Suprapubic skin (tissue), 3 donors: ENCODE data around the gene RIIAD1.

Experiments
- CTCF ChIP-seq, 2 donors: fragments of 200-600 bp in 1 of 2; fragments of 450-650 bp in 1 of 2; sonication (generic) in 1 of 2; IDR thresholded peaks; one replicate each; pipeline ENCODE4 v1.5.1; 2016 to 2019; ENCODE audit warnings: antibody characterized with exemption in 2 of 2, mild to moderate bottlenecking in 1 of 2, moderate library complexity in 1 of 2
- EP300 ChIP-seq: sonication (generic); formaldehyde crosslinking; IDR thresholded peaks from one replicate; pipeline ENCODE4 v1.6.1; 2017; ENCODE audit warnings: antibody characterized with exemption
- POLR2A ChIP-seq, 2 donors: fragments of 450-650 bp; IDR thresholded peaks; one replicate each; pipeline ENCODE4 v1.6.1; 2017; ENCODE audit warnings: antibody characterized with exemption in 2 of 2, mild to moderate bottlenecking in 2 of 2, moderate library complexity in 2 of 2

- TF ChIP-seq CTCF (IDR thresholded peaks at IDR 0.05): no peak
- TF ChIP-seq POLR2A (IDR thresholded peaks at IDR 0.05): no peak
- no peak for TF ChIP-seq EP300
Observed at GRCh38 chr1:151680826-151681225, 40.5 kb upstream of the RIIAD1 start.
